ENCODE results near the gene FKBP8. TPM values are rescaled to one million over a fixed set of nuclear protein-coding genes. Genes with fewer than 3 reads are reported as not detected.

The FKBP8 gene
- total RNA-seq, 1 experiment from 2014 or later: 261 TPM

DNA sequence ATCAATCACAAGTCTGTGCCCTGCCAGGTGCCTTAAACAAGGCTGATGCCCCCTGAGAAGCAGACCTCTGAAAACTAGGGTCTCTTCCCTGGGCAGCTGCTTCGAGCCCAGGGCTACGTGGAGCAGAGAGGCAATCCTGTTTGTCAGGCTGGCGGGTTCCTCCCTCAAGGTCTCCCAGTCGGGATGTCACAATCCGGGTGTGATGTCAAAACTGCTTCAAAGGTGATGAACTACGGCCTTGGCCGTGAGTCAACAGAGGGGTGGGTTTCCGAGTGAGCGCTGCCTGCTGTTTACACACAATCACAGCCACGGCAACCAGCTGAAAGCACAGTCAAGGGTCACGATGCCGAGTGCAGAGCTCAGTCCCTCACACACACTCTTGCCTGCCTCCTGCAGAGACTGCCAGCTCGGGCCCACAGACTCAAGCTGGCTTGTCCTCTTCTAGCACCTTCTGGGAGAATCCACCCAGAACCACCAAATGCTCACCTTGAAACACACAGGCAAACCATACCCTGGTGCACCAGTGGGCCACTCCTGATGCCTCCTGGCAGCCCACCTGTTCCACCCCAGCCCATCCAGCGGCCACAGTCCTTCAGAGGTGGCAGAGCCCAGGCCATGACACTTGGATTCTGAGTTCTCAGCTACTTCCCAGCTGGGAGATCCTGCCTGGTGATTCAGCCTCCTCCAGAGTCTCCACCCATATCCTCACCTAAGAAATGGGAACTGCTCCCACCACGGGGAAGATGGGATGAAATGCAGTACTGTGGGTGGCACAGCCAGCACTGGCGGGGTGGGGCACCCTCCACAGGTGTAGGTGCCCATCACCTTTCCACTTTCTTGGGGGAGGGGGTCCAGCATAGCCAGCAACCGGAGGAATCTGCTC is 28.3 kb downstream of the FKBP8 start:
- H3K4me1 ChIP-seq (ENCODE audit: control insufficient read depth in 1 of 2, insufficient read depth in 2 of 2, low read length in 2 of 2): peaks cover 14 to 23% of the 10 kb centered on the region in 2 experiments
- H3K9me2 ChIP-seq (ENCODE audit: insufficient read depth): no peaks in the 10 kb centered on the region
- H4K20me1 ChIP-seq (ENCODE audit: insufficient read depth): 0 out of 2 replicates have a peak, but pooled peaks cover 2% of the 10 kb centered on the region
- intact Hi-C loops (cut with micrococcal nuclease): no loop called here
- ChIA-PET RAD21 (ENCODE audit: low non-redundant PET in 1 of 2, low total read pairs in 2 of 2, uncharacterized antibody in 2 of 2, unreplicated experiment in 2 of 2) (no interaction called here), CTCF (no interaction called here), POLR2A (no interaction called here)
- H3K36me3 ChIP-seq (ENCODE audit: control insufficient read depth in 1 of 2, insufficient read depth in 2 of 2, low read length in 2 of 2): no peaks in the 10 kb centered on the region; a peak in 2 of 4 replicates
- no peaks in the 10 kb centered on the region for H3K9me3 ChIP-seq (ENCODE audit: control insufficient read depth in 1 of 2, insufficient read depth in 1 of 2, low read depth in 1 of 2, low read length in 2 of 2)
- H3K4me2 ChIP-seq (ENCODE audit: low read length): no peak overlapping the region
- no peak overlapping the region for H3K4me3 ChIP-seq (replicated peaks in 1 of 2; ENCODE audit: low read depth in 1 of 2, low read length in 2 of 2)
- H3K27ac ChIP-seq (ENCODE audit: low read depth, low read length): no peak overlapping the region
- no peak for ATAC-seq
- H3K9ac ChIP-seq (ENCODE audit: low read length): no peak overlapping the region
- no peaks in the 10 kb centered on the region for H3K27me3 ChIP-seq (ENCODE audit: insufficient read depth, low read length)
- BruUV-seq (replicated peaks): no TSS peak
- H2AFZ ChIP-seq (ENCODE audit: low read depth, low read length, poor library complexity, severe bottlenecking): no peak overlapping the region
- TF ChIP-seq EZH2 (IDR thresholded peaks at IDR 0.05) (no peak), EZH2phosphoT487 (IDR thresholded peaks at IDR 0.05; ENCODE audit: borderline replicate concordance) (no peak), ZNF274 (IDR thresholded peaks at IDR 0.05; ENCODE audit: low read depth, low read length) (no peak), RAD21 (IDR thresholded peaks at IDR 0.05; ENCODE audit: low read depth) (no peak), ZFX (IDR thresholded peaks at IDR 0.05) (no peak), TCF7L2 (IDR thresholded peaks at IDR 0.05; ENCODE audit: borderline replicate concordance, extremely low read depth, insufficient read depth, insufficient read length) (no peak), ELF1 (IDR thresholded peaks at IDR 0.05; ENCODE audit: borderline replicate concordance, low read depth) (no peak), SRF (IDR thresholded peaks at IDR 0.05; ENCODE audit: low read depth) (no peak), EGR1 (IDR thresholded peaks at IDR 0.05; ENCODE audit: low read depth) (no peak), FOSL1 (IDR thresholded peaks at IDR 0.05; ENCODE audit: low read depth) (no peak), POLR2A (IDR thresholded peaks at IDR 0.05; ENCODE audit: borderline replicate concordance, extremely low read depth, insufficient read depth, insufficient read length) (no peak), POLR2AphosphoS5 (IDR thresholded peaks at IDR 0.05; ENCODE audit: low read depth, low read length) (no peak)
- TF ChIP-seq, protein P1, sequence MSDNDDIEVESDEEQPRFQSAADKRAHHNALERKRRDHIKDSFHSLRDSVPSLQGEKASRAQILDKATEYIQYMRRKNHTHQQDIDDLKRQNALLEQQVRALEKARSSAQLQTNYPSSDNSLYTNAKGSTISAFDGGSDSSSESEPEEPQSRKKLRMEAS (IDR thresholded peaks at IDR 0.05): no peak
- TF ChIP-seq, protein P2, sequence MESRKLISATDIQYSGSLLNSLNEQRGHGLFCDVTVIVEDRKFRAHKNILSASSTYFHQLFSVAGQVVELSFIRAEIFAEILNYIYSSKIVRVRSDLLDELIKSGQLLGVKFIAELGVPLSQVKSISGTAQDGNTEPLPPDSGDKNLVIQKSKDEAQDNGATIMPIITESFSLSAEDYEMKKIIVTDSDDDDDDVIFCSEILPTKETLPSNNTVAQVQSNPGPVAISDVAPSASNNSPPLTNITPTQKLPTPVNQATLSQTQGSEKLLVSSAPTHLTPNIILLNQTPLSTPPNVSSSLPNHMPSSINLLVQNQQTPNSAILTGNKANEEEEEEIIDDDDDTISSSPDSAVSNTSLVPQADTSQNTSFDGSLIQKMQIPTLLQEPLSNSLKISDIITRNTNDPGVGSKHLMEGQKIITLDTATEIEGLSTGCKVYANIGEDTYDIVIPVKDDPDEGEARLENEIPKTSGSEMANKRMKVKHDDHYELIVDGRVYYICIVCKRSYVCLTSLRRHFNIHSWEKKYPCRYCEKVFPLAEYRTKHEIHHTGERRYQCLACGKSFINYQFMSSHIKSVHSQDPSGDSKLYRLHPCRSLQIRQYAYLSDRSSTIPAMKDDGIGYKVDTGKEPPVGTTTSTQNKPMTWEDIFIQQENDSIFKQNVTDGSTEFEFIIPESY (IDR thresholded peaks at IDR 0.05; ENCODE audit: extremely low read depth, insufficient replicate concordance, low read length): no peak
- TF ChIP-seq, protein P3, sequence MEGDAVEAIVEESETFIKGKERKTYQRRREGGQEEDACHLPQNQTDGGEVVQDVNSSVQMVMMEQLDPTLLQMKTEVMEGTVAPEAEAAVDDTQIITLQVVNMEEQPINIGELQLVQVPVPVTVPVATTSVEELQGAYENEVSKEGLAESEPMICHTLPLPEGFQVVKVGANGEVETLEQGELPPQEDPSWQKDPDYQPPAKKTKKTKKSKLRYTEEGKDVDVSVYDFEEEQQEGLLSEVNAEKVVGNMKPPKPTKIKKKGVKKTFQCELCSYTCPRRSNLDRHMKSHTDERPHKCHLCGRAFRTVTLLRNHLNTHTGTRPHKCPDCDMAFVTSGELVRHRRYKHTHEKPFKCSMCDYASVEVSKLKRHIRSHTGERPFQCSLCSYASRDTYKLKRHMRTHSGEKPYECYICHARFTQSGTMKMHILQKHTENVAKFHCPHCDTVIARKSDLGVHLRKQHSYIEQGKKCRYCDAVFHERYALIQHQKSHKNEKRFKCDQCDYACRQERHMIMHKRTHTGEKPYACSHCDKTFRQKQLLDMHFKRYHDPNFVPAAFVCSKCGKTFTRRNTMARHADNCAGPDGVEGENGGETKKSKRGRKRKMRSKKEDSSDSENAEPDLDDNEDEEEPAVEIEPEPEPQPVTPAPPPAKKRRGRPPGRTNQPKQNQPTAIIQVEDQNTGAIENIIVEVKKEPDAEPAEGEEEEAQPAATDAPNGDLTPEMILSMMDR (IDR thresholded peaks at IDR 0.05 in 2 of 3, conservative IDR thresholded peaks at IDR 0.05 in 1 of 3; ENCODE audit: borderline replicate concordance in 1 of 3, insufficient read depth in 1 of 3, low read depth in 2 of 3, low read length in 2 of 3): no peak
- TF ChIP-seq, protein P4, sequence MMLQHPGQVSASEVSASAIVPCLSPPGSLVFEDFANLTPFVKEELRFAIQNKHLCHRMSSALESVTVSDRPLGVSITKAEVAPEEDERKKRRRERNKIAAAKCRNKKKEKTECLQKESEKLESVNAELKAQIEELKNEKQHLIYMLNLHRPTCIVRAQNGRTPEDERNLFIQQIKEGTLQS (IDR thresholded peaks at IDR 0.05): no peak
- TF ChIP-seq, protein P5, sequence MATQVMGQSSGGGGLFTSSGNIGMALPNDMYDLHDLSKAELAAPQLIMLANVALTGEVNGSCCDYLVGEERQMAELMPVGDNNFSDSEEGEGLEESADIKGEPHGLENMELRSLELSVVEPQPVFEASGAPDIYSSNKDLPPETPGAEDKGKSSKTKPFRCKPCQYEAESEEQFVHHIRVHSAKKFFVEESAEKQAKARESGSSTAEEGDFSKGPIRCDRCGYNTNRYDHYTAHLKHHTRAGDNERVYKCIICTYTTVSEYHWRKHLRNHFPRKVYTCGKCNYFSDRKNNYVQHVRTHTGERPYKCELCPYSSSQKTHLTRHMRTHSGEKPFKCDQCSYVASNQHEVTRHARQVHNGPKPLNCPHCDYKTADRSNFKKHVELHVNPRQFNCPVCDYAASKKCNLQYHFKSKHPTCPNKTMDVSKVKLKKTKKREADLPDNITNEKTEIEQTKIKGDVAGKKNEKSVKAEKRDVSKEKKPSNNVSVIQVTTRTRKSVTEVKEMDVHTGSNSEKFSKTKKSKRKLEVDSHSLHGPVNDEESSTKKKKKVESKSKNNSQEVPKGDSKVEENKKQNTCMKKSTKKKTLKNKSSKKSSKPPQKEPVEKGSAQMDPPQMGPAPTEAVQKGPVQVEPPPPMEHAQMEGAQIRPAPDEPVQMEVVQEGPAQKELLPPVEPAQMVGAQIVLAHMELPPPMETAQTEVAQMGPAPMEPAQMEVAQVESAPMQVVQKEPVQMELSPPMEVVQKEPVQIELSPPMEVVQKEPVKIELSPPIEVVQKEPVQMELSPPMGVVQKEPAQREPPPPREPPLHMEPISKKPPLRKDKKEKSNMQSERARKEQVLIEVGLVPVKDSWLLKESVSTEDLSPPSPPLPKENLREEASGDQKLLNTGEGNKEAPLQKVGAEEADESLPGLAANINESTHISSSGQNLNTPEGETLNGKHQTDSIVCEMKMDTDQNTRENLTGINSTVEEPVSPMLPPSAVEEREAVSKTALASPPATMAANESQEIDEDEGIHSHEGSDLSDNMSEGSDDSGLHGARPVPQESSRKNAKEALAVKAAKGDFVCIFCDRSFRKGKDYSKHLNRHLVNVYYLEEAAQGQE (IDR thresholded peaks at IDR 0.05; ENCODE audit: low read depth): no peak
- peaks cover 93% of the 10 kb centered on the region for H3K79me2 ChIP-seq (ENCODE audit: insufficient read depth, low read length)
- no peak for DNase-seq (ENCODE audit: low read depth, low spot score)
